DOHH2 (cell line): ENCODE data around the gene LSP1.

Source experiments
- H3F3A ChIP-seq: fragments of 200-600 bp; sonication (generic), shearing (Covaris generic); 2 replicates; pipeline ENCODE4 v1.6.0; 2016; ENCODE audit warnings: antibody characterized with exemption, mild to moderate bottlenecking; ENCODE audit not compliant: control insufficient read depth, insufficient read depth
- H3K27ac ChIP-seq: fragments of 200-600 bp; sonication (generic); 2 replicates; pipeline ENCODE4 v1.5.1; 2014; ENCODE audit warnings: low read depth, mild to moderate bottlenecking, low read length, moderate library complexity
- H3K27me3 ChIP-seq: fragments of 200-600 bp; sonication (generic); 2 replicates; pipeline ENCODE4 v1.6.1; 2014; ENCODE audit warnings: mild to moderate bottlenecking, low read length, mixed read lengths; ENCODE audit not compliant: control insufficient read depth
- H3K36me3 ChIP-seq: fragments of 200-600 bp; sonication (generic); 2 replicates; pipeline ENCODE4 v1.6.1; 2014; ENCODE audit warnings: mild to moderate bottlenecking, low read length, moderate library complexity, mixed read lengths; ENCODE audit not compliant: control insufficient read depth
- H3K4me1 ChIP-seq: fragments of 200-600 bp; sonication (generic); 2 replicates; pipeline ENCODE4 v1.6.1; 2014; ENCODE audit warnings: mild to moderate bottlenecking, low read length, mixed read lengths; ENCODE audit not compliant: control insufficient read depth
- H3K4me2 ChIP-seq: fragments of 200-600 bp; sonication (generic); 2 replicates; pipeline ENCODE4 v1.6.0; 2014; ENCODE audit warnings: mild to moderate bottlenecking, low read length, moderate library complexity
- H3K4me3 ChIP-seq: fragments of 200-600 bp; sonication (generic); 2 replicates; pipeline ENCODE4 v1.5.1; 2014; ENCODE audit warnings: mild to moderate bottlenecking, low read length, mixed read lengths
- H3K79me2 ChIP-seq: fragments of 200-600 bp; sonication (generic); 2 replicates; pipeline ENCODE4 v1.6.1; 2014; ENCODE audit warnings: mild to moderate bottlenecking, low read length, mixed read lengths; ENCODE audit not compliant: control insufficient read depth
- H3K9me2 ChIP-seq: fragments of 200-600 bp; sonication (generic); replicated peaks from 2 replicates; pipeline ENCODE4 v1.6.1; 2014; ENCODE audit warnings: mild to moderate bottlenecking, low read length, mixed read lengths; ENCODE audit not compliant: control insufficient read depth
- H3K9me3 ChIP-seq: fragments of 200-600 bp; sonication (generic); 2 replicates; pipeline ENCODE4 v1.6.1; 2014; ENCODE audit warnings: antibody characterized with exemption, low read length, mixed read lengths; ENCODE audit not compliant: control insufficient read depth, insufficient read depth
- H4K20me1 ChIP-seq: fragments of 200-600 bp; sonication (generic); 2 replicates; pipeline ENCODE4 v1.6.0; 2014; ENCODE audit warnings: low read depth, mild to moderate bottlenecking, antibody characterized with exemption, low read length, moderate library complexity; ENCODE audit not compliant: control insufficient read depth, insufficient read depth
- CTCF ChIP-seq: fragments of 200-600 bp; sonication (generic); IDR thresholded peaks from one replicate; pipeline ENCODE4 v1.5.1; 2014; ENCODE audit warnings: antibody characterized with exemption, mild to moderate bottlenecking, low read depth, low read length; ENCODE audit not compliant: poor library complexity, severe bottlenecking
- EZH2phosphoT487 ChIP-seq: fragments of 200-600 bp; sonication (generic); IDR thresholded peaks from 2 replicates; pipeline ENCODE4 v1.6.1; 2017; ENCODE audit warnings: borderline replicate concordance, mild to moderate bottlenecking, antibody characterized with exemption, low read length, moderate library complexity, mixed read lengths

The LSP1 gene

GRCh38 chr11:1933416-1934334 lies 80.8 kb downstream of the LSP1 start:
- no peaks in the 10 kb centered on the region for H3K36me3 ChIP-seq
- H3K4me3 ChIP-seq: no peak overlapping the region
- no peaks in the 10 kb centered on the region for H3K27me3 ChIP-seq
- H3F3A ChIP-seq: no peaks in the 10 kb centered on the region
- no peaks in the 10 kb centered on the region for H3K4me1 ChIP-seq
- H4K20me1 ChIP-seq: no peaks in the 10 kb centered on the region
- no peaks in the 10 kb centered on the region for H3K9me2 ChIP-seq
- TF ChIP-seq CTCF: no peak
- TF ChIP-seq EZH2phosphoT487: no peak
- no peak overlapping the region for H3K27ac ChIP-seq
- no peaks in the 10 kb centered on the region for H3K9me3 ChIP-seq
- no peaks in the 10 kb centered on the region for H3K79me2 ChIP-seq
- no peak overlapping the region for H3K4me2 ChIP-seq

GRCh38 chr11:1934335-1935155 lies 81.7 kb downstream of the LSP1 start:
- no peak overlapping the region for H3K4me2 ChIP-seq
- H4K20me1 ChIP-seq: no peaks in the 10 kb centered on the region
- H3K4me3 ChIP-seq: no peak overlapping the region
- H3K27me3 ChIP-seq: no peaks in the 10 kb centered on the region
- no peaks in the 10 kb centered on the region for H3K36me3 ChIP-seq
- H3K27ac ChIP-seq: no peak overlapping the region
- no peaks in the 10 kb centered on the region for H3K9me3 ChIP-seq
- no peaks in the 10 kb centered on the region for H3K4me1 ChIP-seq
- no peaks in the 10 kb centered on the region for H3F3A ChIP-seq
- no peaks in the 10 kb centered on the region for H3K79me2 ChIP-seq
- TF ChIP-seq EZH2phosphoT487 (no peak), CTCF (no peak)
- H3K9me2 ChIP-seq: no peaks in the 10 kb centered on the region

GRCh38 chr11:1935156-1936071 lies 82.5 kb downstream of the LSP1 start:
- Histone ChIP-seq H3K27me3 (no peaks in the 10 kb centered on the region), H3K27ac (no peak overlapping the region), H3K4me2 (no peak overlapping the region), H3K79me2 (no peaks in the 10 kb centered on the region), H4K20me1 (no peaks in the 10 kb centered on the region), H3K9me3 (no peaks in the 10 kb centered on the region), H3K4me3 (no peak overlapping the region), H3F3A (no peaks in the 10 kb centered on the region), H3K36me3 (no peaks in the 10 kb centered on the region), H3K9me2 (no peaks in the 10 kb centered on the region), H3K4me1 (no peaks in the 10 kb centered on the region)
- TF ChIP-seq CTCF (no peak), EZH2phosphoT487 (no peak)
